GM21390 (cell line): ENCODE results near the gene MRPL38.
"Not testable (repeated sequence)": the region's sequence is repeated elsewhere in the genome, so short reads cannot be mapped to it uniquely, and the experiment has no call there.

ENCODE experiments used
- ATAC-seq: cut with Tn5 transposase; IDR thresholded peaks from one replicate; pipeline ENCODE4 v1.9.1; 2021; ENCODE audit not compliant: unreplicated experiment

The MRPL38 gene

DNA sequence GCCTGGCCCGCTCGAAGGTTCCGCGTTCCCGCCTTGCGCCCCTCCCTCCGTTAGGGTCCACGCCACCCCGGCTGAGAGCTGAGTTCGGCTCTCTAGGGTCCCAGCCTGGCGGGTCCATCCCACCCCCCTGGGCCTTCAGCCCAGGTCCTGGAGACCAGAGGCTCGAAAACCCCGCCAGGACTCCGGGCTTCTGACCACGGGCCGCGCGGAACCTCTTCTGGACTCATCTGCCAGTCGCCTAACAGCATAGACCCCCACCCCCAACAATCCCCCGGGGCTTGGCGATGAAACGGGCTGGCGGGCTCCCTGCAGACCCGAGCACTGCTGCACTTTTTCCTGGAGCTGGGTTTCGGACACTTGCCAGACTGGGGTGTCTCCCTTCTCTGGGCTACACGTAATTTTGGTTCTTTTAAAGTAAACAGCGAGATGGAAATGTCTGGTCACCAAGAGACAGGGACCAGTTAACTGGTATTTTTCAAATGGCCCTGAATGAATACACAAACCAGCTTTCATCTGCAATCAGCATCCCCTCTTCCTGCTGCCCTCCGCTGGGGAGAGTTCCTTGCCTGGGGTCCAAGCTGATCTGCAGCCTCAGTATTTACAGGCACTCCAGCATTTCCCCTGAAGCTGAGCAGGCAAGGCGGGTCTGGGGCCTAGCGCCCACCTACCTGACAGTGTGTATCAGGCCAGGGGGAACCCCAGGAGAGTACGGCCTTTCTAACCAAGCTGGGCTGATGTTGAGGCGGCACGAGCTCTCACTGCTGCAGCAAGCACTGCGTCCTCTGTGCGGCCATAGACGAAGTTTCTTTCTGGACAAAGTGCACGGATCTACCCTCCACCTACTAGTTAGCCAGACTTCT, 7.3 kb downstream of the MRPL38 start:
- ATAC-seq: no peak

DNA sequence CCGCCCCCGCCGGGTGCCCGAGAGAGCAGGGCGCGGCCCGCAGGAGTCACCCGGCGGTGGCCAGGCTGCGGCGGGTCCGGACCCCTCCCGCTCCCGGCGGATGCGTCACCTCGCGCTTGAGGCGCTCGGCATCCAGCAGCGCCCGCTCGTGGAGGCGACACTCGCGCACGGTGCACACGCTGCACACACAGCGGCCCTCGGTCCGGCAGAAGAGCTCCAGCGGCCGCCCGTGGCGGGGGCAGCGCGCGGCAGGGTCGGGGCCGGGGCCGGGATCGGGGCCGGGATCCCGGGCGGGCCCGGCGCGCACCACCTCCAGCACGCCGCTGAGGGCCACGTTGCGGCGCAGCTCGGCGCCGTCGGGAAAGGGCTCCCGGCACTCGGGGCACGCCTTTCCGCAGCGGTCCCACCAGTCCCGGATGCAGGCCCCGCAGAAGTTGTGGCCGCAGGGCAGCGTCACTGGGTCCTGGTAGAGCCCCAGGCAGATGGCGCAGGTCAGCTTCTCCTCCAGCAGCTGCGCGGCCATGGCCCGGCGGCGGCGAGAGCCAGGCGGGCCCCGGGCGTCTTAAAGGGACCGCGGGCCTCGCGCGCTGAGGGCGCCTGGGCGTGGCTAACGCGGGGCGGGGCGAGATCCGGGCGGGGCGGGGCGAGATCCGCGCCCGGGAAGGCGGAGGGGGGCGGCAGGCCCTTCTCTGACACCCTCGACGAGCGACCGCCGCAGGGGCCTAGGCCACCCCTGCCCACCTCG, 8.1 kb downstream of the MRPL38 start, which contains the start of gene TRIM65:
Gene TRIM65 (minus strand): TSS at position 537 of the 745 bp plus-strand sequence. CDS start 14 bp downstream, at position 523.
- peak; percentile 68 for ATAC-seq

DNA sequence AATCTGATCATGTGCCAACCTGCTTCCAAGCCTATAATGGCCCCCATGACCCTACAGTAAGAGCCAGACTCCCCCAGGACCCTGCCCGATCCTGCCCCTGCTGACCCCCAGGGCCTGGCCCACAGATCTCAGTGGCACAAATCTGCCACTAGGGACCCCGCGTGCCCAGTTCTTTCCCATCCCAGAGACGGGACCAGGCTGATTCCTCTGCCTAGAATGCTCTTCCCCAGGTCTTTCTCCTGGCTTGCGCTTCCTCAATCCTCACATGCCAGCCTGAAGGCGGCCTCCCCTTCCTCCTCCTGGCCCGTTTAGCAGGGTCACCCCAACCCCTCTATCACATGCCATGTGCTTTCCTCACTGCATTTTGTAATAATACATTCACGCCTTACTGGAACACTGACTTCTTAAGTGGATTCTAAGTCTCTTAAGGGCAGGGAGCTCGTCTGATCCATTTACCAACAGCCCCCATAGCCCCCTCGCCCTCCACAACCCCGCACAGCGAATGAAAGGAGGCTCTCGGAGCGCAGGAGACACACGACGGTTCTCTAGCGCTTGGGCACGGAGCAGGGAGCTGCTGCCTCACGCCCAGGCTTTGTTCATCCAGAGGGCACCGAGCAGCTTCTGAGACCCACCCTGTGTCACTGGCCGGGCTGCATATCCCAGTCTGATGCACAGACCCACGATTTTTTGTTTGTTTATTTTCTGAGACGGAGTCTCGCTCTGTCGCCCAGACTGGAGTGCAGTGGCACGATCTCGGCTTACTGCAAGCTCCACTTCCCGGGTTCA, 9.1 kb downstream of the MRPL38 start:
- no peak for ATAC-seq

DNA sequence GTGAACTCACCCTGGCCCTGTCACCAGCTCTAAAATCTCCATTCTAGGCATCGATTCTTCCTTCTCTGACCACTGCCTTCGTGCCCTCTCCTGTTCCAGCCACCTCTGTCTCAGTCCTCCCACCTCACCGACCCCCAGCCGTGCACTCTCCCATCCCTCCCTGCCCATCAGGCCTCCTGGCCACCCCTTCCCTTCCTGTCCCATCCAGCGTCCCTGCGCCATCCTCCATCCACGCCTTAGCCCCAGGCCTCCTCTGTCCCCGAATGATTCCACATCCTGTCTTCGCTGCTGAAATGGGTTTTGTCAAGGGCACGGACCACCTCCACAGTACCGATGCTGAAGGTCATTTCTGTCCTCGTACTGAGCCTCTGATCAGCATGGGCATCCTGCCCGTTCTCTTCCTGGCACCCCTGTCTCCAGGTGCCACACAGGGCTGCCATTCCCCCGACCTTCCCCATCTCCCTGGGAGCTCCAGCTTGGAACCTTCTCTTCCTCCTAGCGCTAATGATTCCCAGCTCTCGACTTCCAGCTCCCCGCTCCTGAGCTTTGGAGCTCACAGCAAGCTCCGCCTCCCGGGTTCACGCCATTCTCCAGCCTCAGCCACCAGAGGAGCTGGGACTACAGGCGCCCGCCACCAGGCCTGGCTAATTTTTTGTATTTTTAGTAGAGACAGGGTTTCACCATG, 10.5 kb downstream of the MRPL38 start:
- ATAC-seq: no peak

DNA sequence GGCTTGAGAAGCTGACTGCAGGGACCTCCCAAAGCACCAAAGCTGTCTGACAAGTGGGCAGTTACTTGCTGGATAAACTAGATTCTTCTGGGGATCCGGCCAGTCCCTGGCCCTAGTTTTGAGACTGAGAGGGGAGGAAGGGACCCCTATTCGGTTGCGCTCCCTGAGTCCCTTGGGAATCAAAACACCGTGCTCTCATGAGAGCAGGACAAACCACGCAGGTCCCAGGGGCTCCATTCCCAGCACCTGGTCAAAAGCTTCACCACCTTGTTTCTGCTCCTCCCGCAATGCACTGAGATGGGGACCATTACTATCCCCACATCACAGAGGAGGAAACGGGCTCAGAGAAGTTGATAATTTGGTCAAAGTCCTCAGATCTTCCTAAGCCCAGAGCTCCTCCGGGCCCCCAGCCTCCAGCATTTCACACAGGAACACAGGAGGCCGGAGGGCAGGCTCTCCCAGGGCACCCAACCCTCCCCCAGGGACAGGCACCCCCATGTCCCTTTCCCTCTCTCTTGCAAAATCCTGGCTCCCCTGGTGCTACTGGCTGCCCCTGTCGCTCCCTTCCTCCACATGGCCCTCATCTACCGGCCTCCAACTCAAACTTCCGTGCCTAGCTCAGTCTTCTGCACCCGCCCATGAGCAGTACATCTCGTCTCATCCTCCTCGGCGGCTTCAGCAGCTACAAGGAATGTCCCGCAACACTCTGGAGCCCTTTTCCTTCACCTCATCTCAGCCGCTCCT, 11.2 kb downstream of the MRPL38 start:
- ATAC-seq: no peak

DNA sequence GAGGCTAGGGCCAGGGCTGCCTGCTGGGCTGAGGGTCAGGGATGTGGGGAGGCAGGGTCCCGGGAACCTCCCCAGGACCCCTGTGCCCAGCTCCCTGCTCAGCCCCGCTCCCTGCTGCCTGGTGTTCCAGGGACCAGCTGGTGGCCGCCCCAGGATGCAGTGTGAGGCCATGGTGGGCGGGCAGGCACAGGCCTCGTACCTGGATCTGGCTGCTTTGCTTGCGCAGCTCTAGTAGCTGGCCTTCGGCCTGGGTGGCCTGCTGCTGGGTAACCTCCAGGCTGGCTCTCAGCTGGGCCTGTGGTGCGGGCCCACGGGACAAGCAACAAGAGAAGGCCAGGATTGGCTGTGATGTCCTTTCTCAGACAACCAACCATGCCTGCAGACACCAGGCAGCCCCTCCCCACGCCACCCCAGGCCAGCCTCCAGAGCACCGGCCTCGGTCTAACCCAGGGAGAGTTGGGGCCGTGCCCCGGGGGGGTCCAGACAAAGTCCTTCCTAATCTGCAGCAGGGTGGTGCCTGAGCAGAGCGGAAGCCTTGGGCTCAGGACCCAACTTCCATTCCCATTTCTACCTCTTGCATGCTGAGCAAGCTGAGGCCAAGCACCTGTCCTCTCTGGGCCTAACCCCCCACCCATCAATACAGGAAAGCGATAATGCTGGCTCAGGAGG, 12.0 kb downstream of the MRPL38 start:
- no peak for ATAC-seq

DNA sequence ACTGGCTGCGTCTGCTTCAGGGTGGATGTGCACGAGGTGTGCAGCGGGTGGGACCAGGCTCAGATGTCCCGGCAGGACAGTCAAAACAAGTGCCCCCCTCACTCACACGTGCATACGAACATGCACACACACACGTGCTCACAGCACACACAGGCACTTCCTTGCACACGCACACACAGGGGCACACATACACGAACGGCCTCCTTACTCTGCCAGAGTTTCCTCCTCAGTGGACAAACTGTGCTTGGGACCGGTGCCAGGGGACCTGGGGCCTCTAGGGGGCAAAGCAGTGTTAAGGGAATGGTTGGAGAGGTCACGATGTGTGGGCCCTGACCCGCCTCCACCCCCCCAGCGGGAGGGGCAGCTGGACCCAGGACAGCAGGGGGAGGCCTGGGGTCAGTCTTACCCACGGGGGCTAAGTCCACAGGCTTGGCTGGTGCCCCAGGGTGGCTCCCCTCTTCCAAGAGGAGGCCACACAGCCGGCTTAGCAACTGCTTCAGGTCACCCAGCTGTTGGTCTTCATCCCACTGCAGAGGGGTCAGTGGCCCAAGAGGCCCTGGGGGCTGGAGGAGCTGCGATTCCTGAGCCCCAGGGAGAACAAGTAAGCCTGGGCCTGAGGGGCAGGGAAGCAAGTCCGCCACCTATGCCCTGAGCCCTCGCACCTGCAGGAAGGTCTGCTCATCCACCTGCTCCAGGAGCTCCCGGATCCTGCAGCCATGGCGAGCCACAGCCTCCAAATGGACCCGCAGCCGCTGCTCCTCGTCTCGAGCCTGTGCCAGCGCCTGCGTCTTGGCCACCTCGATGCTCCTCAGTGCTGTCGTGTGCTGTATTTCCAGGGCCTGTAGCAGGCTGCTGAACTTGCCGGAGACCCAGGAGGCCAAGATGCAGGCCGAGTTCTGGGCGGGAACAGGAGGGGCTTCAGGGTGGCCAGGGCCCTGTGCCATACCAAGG, 12.8 kb downstream of the MRPL38 start:
- no peak for ATAC-seq

DNA sequence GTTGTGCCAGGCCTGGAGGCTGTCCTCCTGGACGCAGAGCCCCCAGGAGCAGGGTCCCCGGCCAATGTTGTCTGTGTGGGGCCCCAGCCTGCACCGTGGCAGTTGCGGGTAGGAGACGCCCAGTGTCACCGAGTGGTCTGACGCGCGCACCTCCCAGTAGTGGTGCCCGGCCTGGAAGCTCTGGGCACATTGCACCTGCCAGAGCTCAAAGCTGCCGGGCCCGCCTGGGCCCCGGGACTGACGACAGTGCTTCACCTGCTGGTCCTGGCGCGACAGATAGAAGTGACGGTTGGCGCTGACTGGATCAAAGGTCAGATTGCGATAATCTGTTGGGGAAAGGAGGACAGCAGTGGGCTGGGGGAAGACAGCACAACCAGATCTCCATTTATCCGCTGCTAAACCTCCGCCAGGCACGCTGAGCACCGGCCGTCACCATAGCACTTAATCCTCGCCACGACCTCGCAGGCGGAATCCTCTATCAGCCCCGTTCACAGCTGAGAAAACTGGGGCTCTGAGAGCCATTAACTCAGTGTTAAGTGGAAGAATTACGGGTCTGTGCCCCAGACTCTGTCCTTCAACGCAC, 13.6 kb downstream of the MRPL38 start:
- ATAC-seq: no peak

DNA sequence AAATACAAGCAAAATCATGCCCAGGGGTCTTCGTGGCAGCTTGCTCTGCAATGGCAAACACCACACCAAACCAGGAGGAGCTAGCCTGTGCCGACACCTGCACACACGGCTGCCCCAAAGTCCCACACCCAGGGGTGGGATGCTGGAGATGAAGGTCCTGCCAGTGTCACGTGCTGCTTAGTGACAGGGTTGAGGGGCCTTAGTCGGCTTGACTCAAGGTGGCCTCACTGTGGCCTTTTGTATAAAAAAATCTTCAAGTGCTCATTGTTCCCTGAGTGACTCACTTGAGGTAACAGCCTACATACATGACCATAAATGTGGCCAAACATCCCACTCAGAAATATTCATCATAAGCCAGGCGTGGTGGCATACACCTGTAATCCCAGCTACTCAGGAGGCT, 15.2 kb downstream of the MRPL38 start:
- ATAC-seq: no peak

DNA sequence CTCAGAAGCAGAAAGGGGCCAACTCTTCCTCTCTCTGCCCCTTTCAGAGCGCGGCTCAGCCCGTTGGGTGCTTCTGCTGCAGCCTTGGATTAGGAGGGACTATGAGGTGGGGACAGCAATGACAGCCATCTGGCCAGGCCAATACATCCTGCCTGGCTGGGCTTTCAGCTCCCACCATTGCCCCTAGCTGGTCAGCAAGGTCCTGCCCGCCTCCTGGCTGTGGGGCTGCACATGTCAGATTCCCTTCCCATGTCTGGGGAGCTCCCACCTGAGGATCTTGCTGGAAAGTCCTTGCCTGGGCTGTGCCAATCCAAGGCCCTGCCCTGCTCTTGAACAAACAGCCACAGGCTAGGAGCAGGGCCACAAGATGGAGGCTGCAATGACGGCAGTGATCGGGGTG, 16.2 kb downstream of the MRPL38 start:
- no peak for ATAC-seq

DNA sequence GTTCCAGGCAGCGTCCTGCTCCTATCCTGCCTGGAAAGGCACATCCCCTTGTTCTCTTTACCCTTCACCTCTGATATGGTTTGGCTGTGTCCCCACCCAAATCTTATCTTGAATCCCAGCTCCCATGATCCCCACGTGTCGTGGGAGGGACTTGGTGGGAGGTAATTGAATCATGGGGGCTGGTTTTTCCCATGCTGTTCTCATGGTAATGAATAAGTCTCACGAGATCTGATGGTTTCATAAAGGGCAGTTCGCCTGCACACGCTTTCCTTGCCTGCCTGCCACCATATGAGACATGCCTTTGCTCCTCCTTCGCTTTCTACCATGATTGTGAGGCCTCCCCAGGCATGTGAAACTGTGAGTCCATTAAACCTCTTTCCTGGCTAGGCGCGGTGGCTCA, 18.8 kb downstream of the MRPL38 start:
- not testable (repeated sequence) for ATAC-seq

DNA sequence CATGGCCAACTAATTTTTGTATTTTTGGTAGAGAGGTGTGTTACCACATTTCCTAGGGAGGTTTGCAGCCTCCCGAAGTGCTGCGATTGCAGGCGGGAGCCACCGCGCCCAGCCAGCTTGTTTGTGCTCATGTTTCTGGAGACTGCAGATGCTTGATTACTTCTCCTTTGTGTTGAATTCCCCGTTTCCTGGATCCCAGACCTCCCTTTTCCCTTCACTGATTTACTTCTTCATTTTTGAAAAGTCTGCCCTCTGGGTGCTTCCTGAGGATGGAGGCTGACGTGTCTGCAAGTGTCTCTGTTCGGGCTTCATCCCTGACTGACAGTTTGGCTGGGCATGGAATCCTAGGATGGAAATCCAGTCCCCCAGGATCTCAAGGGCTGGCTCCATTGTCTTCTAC, 19.3 kb downstream of the MRPL38 start:
- ATAC-seq: no peak

DNA sequence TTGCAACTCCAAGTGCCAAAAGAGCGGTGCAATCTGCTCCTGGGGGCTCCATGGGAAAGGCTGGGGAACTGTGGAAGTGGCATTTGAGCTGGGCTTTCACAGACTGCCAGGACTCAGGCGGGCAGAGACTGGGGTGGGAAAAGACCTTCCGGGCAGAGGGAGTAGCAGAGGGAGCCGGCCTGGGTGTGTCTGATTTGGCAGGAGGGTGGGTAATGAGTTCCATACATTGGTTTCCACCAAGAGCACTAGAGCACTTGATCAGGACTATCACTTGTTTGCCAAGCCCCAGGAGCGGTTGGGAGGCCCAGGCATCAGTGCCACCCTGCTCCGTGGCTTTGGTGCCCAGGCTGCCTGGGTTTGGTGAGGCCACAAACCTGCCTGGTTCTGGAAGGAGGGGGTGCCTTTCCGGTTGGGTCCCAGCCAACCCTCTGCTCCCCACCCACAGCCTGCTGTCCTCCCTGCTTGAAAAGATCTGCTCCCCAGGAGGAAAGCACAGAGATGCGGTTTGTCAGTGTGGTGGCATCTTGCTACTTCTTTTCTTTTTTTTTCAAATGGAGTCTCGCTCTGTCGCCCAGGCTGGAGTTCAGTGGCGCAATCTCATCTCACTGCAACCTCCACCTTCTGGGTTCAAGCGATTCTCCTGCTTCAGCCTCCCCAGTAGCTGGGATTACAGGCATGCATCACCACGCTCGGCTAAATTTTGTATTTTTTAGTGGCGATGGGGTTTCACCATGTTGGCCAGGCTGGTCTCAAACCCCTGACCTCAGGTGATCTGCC, 22.8 kb downstream of the MRPL38 start:
- no peak for ATAC-seq

DNA sequence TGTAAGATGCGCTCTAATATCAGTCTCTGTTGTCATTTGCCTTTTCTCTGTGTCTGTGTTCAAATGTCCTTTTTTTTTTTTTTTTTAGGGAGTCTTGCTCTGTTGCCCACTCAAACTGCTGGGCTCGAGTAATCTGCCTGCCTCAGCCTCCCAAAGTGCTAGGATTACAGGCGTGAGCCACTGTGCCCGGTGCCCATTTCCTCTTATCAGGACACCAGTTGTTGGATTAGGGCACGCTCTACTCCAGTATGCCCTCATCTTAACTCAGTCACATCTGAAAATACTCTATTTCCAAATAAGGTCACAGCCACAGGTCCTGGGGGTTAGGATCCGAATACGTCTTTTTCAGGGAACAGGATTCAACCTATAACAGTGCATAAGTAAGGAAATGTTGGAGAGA, 24.4 kb downstream of the MRPL38 start:
- ATAC-seq: no peak

DNA sequence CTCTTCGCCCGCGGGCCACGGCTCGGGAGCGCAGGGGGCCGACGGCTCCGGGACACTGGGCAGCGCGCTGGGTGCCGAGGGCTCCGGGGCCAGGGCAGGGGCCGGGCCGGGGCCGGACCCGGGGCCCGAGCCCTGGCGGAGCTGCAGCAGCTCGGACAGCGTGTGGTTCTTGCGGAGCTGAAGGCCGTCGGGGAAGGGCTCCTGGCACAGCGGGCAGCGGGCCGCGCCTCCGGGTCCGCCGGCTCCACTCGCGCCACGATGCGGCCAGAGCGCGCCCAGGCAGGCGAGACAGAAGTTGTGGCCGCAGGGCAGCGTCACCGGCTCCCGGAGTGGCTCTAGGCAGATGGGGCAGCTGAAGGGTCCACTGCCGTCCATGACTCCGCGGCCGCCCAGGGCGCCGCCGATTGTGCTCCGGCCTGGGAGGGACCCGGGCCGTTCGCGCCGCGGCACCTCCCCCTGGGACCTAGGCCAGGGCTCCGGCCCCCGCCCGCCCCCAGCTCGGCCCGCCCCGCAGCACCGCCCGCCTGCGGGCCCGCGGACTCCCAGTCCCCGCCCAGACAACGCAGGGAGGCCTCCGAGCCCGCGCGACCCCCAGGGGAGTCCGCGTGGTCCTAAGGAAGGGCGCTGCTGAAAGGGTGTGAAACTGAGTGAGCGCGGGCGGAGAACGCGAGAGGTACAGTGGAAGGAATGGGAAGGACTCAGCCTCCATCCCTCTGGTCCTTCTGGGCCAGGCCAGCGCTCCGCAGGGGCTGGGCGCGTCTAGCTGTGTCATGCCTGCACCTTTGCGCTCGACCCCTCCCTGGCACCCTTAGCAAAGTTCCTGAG, 26.3 kb downstream of the MRPL38 start, which contains the start of gene TRIM47:
Gene TRIM47 (minus strand): TSS at position 408 of the 825 bp plus-strand sequence. CDS start 33 bp downstream, at position 375.
- no peak for ATAC-seq

DNA sequence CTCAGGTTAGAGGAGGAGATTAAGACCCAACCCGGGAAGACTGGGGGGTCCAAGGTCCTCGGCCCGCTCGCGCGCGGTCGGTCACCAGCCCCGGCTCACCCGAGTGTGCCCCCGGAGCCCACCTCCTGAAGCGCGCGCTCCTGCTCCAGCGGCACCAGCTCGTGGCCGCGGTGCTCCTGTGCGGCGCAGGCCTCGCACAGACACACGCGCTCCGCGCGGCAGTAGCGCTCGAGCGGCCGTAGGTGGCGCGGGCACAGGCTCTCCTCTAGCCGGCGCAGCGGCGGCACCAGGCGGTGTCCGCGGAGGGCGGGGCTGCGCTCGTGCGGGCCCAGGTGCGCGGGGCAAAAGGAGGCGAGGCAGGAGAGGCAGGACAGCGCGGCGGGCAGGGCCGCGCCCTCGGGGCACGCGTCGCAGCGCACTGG, 26.9 kb downstream of the MRPL38 start:
- ATAC-seq: no peak
